NCI-H460 (cell line): ENCODE data around the gene WWC1. TPM values are rescaled to one million over a fixed set of nuclear protein-coding genes. Genes with fewer than 3 reads are reported as not detected.

Source experiments
- DNase-seq: peaks from one replicate; pipeline ENCODE4 v3.0.0-alpha.2; 2016; ENCODE audit warnings: low read depth; ENCODE audit errors: extremely low read depth
- total RNA-seq: library from RNA; depleted of rRNA; stranded (reverse); fragments of >200 nt; shearing (Covaris generic); gene quantifications from 2 replicates; pipeline ENCODE4 v1.2.3, GENCODE V29; 2014

Gene WWC1
- total RNA-seq, 1 experiment from 2014 or later, result 19.0 TPM

DNA sequence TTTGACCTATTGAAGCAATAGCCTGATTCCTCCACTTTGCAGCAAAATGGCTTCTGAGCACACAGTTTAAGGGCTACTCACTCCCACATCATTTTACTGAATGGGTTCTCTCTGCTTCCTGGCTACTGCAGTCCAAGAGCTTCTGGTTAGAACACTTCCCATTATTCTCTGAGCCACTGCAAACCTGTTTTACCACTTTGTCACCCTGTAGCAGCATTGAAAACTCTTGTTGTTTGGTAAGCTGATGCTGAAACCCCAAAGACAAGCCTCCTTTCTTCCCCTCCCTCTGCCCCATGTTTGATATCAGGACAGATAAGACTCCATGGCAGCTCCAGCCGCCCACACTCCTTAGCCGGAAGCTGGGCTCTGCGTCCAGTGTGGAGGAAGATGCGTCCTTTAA, 110.4 kb downstream of the WWC1 start:
- no peak for DNase-seq

DNA sequence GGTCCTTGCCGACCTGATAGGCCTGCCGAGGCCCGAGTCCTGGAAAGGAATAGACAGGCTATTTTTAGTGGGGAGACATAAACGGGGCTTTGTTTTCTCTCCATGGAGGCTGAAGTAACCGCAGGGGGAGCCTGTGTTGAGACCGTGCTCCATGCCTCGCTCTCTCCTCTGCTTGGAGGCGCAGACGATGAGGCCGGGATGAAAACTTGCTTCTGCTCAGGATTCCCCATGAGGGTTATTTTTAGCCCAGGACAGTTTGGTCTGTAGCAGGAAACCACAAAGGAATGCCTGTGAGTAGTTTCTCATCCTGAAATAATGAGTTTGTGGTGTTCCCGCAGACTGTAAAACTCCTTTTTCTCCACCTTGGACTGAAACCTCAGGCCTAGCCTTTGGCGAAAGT, 112.9 kb downstream of the WWC1 start:
- DNase-seq, result no peak

GRCh38 chr5:168407211-168407610, 115.8 kb downstream of the WWC1 start:
- no peak for DNase-seq

DNA sequence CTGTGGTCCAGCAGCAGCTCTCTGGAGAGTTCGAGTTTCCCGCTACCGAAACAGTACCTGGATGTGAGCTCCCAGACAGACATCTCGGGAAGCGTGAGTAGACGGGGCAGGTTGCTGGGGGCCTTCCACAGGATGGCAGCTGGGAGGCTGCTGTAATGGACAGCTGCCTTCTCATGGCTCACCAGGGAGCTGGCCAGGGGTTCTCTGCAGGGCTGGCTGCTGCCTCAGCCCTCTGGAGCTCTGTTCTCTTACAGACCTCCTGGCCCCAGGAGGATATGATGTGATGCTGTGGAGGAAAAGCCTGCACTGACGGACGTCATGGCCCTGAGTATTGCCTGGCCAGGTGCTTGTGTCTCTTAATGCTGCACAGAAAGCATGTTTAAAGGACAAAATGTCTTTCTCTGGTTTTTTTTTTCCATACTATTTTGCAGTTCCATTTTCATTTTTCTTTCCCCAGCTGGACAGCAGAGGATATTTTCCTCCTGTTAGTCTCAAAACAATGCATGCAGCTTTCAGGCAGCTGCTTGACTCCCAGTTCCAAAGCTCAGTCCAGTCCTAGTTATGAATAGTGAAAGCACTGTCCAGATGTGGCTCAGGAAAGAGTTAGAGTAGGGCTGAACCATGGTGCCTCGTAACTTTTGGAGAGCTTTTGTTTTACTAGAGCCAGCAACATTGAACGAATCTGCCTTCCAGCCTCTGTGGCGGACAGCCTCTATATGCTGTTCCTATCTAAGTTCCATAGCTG, 117.3 kb downstream of the WWC1 start:
- DNase-seq, result no peak

DNA sequence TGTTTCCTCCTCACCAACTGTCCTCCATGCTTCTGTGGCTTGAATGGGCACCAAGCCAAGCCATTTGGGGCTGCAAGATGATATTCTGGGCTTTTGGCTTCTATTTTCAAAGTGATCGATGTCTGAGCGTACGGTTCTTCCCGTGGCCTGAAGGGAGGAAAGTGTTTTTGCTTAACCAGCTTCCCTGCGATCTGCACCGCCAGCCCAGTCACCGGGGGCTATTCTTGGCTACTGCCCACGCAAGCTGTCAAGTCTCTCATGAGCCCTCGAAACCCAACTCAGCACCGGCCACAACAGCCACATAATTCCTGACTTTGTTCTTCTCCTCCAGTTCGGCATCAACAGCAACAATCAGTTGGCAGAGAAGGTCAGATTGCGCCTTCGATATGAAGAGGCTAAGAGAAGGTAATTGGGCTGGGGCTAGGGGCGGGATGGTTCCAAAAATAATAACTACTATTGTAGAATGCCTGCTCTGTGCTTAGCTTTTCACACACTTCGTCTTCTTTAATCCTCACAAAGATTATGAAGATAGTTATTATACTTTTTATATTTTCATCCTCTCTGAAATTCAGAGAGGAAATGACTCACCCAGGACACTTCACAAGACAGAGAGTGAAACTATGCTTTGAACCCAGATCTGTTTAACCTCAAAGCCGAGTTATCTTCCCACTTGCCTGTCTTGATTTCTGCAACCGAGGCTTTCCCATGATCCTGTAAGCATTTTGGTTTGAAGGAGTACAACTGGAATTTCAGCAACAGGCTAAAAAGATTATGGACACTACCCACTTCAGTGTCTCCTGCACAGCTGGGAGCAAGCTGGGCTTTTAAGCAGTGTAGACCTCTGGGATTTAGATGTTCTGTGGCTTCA, 118.4 kb downstream of the WWC1 start:
- no peak for DNase-seq

DNA sequence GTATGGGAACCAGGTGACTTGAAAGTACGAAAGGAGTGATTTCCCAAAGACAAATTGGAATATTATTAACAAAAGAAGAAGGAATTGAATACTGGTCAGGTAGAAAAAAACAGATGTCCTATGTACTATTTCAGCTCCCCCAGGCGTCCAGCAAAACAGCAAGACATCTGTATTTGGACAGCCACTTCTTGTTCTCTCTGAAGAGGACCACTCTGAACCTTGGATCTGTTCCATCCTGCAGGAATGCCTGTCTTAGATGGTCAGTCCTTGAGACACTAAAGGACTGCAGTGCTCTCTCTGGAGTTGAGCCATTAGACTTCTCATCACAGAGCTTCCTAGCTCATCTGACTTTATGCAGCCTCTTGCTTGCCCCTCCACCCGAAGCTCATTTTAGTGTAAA, 120.4 kb downstream of the WWC1 start:
- no peak for DNase-seq

DNA sequence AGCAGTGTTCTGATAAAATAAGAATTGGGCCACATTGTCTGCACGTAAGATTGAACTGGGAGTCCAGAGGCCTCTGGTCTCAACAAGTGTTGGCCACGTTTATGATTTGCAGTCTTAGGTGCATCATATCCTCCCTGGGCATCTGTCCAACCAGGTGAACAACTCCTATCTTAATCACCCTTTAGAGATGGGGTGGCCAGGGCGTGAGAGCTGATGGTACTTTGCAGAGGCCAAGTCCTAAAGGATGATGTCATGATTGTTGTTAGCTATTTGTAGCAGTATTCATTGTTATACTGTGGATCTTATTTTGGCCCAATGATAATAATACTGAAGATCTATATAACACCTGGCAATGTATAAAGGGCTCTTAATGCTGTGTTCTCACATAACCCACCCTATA, 121.6 kb downstream of the WWC1 start:
- DNase-seq, result no peak

- DNase-seq, result no peak
These were observed 122.2 kb downstream of the WWC1 start for GRCh38 chr5:168413596-168413995.

- no peak for DNase-seq
These were observed 124.0 kb downstream of the WWC1 start for GRCh38 chr5:168415401-168415800.

- DNase-seq, result no peak
These were observed 124.5 kb downstream of the WWC1 start for GRCh38 chr5:168415971-168416370.

- no peak for DNase-seq
These were observed 126.4 kb downstream of the WWC1 start for GRCh38 chr5:168417731-168418429.

DNA sequence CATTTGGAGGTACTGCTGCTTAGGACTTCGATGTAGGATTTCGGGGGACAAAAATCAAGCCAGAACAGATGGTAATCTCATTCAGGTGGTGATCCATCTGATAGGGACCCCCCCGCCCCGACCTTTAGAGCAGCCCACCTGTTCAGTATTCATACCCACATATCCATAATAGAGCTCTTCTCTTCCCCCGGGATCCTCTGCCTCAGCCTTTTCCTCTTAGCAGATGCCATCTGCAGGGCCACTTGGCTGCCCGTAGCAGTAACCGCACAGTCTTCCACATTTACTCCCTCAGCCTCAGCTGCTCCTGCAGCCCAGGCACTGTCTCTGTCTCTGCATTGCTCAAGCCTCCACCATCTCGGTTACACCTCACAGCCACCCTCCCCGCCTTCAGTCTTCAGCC, 129.0 kb downstream of the WWC1 start:
- DNase-seq, result no peak

GRCh38 chr5:168422431-168422830, 131.0 kb downstream of the WWC1 start:
- no peak for DNase-seq

DNA sequence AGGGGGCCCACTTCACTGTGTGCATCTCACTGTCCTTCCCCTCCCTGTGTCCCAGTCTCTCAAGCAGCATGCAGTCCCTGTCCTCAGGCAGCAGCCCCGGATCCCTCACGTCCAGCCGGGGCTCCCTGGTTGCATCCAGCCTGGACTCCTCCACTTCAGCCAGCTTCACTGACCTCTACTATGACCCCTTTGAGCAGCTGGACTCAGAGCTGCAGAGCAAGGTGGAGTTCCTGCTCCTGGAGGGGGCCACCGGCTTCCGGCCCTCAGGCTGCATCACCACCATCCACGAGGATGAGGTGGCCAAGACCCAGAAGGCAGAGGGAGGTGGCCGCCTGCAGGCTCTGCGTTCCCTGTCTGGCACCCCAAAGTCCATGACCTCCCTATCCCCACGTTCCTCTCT, 132.0 kb downstream of the WWC1 start:
- no peak for DNase-seq

DNA sequence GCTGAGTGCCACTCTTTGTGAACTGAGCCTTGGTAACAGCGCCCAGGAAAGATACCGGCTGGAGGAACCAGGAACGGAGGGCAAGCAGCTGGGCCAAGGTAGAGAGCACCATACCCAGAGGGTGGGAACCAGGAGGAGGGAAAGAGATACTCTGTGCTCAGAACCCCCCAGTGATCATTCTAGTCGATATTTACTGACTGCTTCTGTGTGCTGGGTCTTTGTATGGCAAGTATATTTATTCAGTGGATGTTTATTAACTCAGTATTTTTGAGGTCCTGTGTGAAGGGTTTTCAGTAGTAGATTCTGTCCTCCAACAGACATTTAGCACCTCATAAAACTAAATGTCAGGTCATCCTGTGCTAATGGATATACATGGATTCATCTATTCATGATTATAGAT, 132.5 kb downstream of the WWC1 start:
- no peak for DNase-seq

- DNase-seq, result no peak
These were observed 133.3 kb downstream of the WWC1 start for GRCh38 chr5:168424594-168425323.

DNA sequence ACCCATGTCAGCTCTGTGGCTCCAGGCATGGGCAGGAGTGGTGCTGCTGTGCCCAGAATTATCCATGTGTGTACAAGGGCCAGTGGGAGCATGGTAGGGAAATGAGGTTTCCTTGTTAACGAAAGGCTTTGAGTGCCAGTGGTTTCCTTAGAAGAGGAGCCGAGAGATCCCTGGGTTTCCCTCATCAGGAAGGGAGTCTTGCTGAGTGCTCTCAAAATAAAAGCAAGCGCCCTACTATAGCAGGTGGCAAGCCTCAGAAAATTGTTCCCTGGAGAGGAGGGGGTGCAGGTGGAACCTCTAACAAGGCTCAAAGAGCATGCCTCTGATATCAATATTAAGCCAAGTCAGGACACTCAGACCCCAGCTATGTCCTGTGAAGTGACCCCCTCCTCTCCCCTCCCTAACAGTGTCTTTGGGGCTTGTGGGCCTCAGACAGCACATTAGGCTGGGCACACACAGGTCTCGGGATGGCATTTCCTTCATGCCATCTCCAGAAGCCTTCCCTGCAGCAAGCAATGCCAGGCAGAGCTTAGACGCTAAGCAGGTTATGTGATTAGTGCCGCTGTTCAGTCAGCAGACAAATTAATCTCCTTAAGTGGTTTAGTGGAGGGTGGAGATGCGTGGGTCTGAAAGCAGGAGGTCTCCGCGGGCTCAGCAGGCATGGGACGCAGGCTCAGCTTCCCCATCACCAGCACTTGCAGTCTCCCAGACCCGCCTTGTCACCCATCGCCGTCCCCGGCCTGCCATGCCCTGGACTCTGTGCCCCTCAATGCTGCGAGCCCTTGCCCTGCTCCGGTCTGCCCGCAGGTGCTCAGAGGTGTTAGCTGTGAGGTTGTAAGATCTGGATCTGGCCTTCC, 134.8 kb downstream of the WWC1 start:
- no peak for DNase-seq

GRCh38 chr5:168426864-168427172, 135.4 kb downstream of the WWC1 start:
- no peak for DNase-seq

DNA sequence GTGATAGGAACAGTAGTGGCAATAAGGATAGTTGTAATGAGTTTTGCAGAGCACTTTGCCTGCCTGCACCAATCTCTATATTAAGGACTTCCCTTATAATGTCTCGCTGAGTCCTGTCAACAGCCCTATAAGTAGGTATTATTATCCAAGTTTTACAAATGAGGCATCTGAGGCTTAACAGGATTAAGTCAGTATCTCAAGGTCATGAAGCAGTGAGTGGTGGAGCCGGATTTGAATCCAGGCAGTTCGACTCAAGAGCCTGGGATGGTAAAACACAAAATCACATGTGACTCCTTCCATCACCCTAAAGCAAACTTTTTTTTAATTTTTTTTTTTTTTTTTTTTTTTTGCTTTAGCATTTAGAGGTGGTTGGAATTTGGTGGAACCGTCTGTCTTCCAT, 135.8 kb downstream of the WWC1 start:
- no peak for DNase-seq

DNA sequence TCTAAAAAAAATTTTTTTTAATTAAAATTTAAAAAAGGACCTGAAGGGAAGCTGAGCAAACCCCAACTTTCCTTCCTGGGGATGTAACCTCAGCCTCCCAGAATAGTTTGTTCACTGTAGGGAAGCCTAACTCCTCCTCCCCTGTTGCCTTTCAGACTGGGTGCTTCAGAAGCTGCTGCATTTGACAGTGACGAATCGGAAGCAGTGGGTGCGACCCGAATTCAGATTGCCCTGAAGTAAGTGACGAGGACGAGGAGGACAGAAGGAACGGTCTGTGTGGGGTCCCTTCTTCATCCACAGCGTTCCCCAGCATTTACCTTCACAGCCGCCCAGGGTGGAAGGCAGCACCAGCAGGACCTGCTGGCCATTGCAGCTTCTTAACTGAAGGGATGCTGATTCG, 137.1 kb downstream of the WWC1 start:
- DNase-seq, result no peak
